Neural cell (in vitro differentiated cells): Measurements from ENCODE around the gene PRIMA1. TPM values are rescaled to one million over a fixed set of nuclear protein-coding genes. Genes with fewer than 3 reads are reported as not detected.

Experiments used
- H2AFZ ChIP-seq: fragments of 200-600, 300-800 bp; sonication (generic), shearing (Covaris generic); 2 replicates; pipeline ENCODE4 v1.6.0; 2014; ENCODE audit warnings: low read depth, mild to moderate bottlenecking, antibody characterized with exemption, low read length, moderate library complexity
- H3F3A ChIP-seq: fragments of 200-600 bp; shearing (Covaris generic); 2 replicates; pipeline ENCODE4 v1.6.1; 2016; ENCODE audit warnings: mild to moderate bottlenecking, moderate library complexity, mixed read lengths, antibody characterized with exemption, low read length; ENCODE audit not compliant: insufficient read depth, poor library complexity, severe bottlenecking
- H3K27ac ChIP-seq: fragments of 200-600, 300-800 bp; sonication (generic), shearing (Covaris generic); 2 replicates; pipeline ENCODE4 v1.5.1; 2014; ENCODE audit warnings: mild to moderate bottlenecking, low read length, moderate library complexity
- H3K27me3 ChIP-seq: fragments of 300-800, 200-600 bp; sonication (generic), shearing (Covaris generic); 2 replicates; pipeline ENCODE4 v1.6.0; 2014; ENCODE audit warnings: mild to moderate bottlenecking, low read depth, low read length, moderate library complexity; ENCODE audit not compliant: insufficient read depth
- H3K36me3 ChIP-seq: fragments of 300-800, 200-600 bp; sonication (generic), shearing (Covaris generic); 2 replicates; pipeline ENCODE4 v1.5.1; 2014; ENCODE audit warnings: mild to moderate bottlenecking, antibody characterized with exemption, low read length, moderate library complexity; ENCODE audit not compliant: insufficient read depth
- H3K4me2 ChIP-seq: fragments of 300-800, 200-600 bp; sonication (generic), shearing (Covaris generic); 2 replicates; pipeline ENCODE4 v1.6.0; 2014; ENCODE audit warnings: mild to moderate bottlenecking, low read length
- H3K4me3 ChIP-seq: fragments of 300-800, 200-600 bp; sonication (generic), shearing (Covaris generic); 2 replicates; pipeline ENCODE4 v1.5.1; 2014; ENCODE audit warnings: mild to moderate bottlenecking, low read length, moderate library complexity
- H3K79me2 ChIP-seq: fragments of 200-600 bp; shearing (Covaris generic); replicated peaks from 2 replicates; pipeline ENCODE4 v1.6.0; 2014; ENCODE audit warnings: mild to moderate bottlenecking, low read length, moderate library complexity; ENCODE audit not compliant: insufficient read depth
- H3K9ac ChIP-seq: fragments of 300-800, 200-600 bp; sonication (generic), shearing (Covaris generic); 2 replicates; pipeline ENCODE4 v1.6.1; 2016; ENCODE audit warnings: mild to moderate bottlenecking, low read length, mixed read lengths
- H3K9me2 ChIP-seq: fragments of 200-600 bp; shearing (Covaris generic); 2 replicates; pipeline ENCODE4 v1.6.1; 2016; ENCODE audit warnings: mild to moderate bottlenecking, low read length, mixed read lengths; ENCODE audit not compliant: insufficient read depth
- H3K9me3 ChIP-seq: fragments of 200-600, 300-800 bp; sonication (generic), shearing (Covaris generic); 2 replicates; pipeline ENCODE4 v1.6.1; 2016; ENCODE audit warnings: mild to moderate bottlenecking, mixed run types, low read length, moderate library complexity, mixed read lengths
- H4K20me1 ChIP-seq: fragments of 200-600 bp; shearing (Covaris generic); 2 replicates; pipeline ENCODE4 v1.6.1; 2016; ENCODE audit warnings: mild to moderate bottlenecking, mixed run types; ENCODE audit not compliant: insufficient read depth
- CTCF ChIP-seq: fragments of 450-650 bp; IDR thresholded peaks from 2 replicates; pipeline ENCODE4 v1.5.1; 2014; ENCODE audit warnings: antibody characterized with exemption, mild to moderate bottlenecking, moderate library complexity; ENCODE audit not compliant: poor library complexity, severe bottlenecking
- EP300 ChIP-seq: fragments of 450-650 bp; conservative IDR thresholded peaks from 2 replicates; pipeline ENCODE4 v1.6.1; 2014; ENCODE audit warnings: antibody characterized with exemption, mild to moderate bottlenecking, moderate library complexity; ENCODE audit not compliant: poor library complexity, severe bottlenecking
- EZH2 ChIP-seq: fragments of 200-600, 300-800 bp; shearing (Covaris generic), sonication (generic); IDR thresholded peaks from 2 replicates; pipeline ENCODE4 v1.6.1; 2014; ENCODE audit warnings: antibody characterized with exemption, low read length, borderline replicate concordance, mild to moderate bottlenecking; ENCODE audit not compliant: insufficient read depth, poor library complexity, severe bottlenecking
- MXI1 ChIP-seq: fragments of 450-650 bp; conservative IDR thresholded peaks from 2 replicates; pipeline ENCODE4 v1.6.1; 2014; ENCODE audit warnings: antibody characterized with exemption, mild to moderate bottlenecking; ENCODE audit not compliant: poor library complexity, severe bottlenecking
- POLR2AphosphoS5 ChIP-seq: IDR thresholded peaks from 2 replicates; pipeline ENCODE4 v1.6.1; 2012
- RAD21 ChIP-seq: fragments of 450-650 bp; conservative IDR thresholded peaks from 2 replicates; pipeline ENCODE4 v1.6.1; 2014; ENCODE audit warnings: antibody characterized with exemption, mild to moderate bottlenecking, moderate library complexity
- REST ChIP-seq: IDR thresholded peaks from 2 replicates; pipeline ENCODE4 v1.6.1; 2012; ENCODE audit warnings: borderline replicate concordance
- SMC3 ChIP-seq: fragments of 450-650 bp; conservative IDR thresholded peaks from 2 replicates; pipeline ENCODE4 v1.6.1; 2014; ENCODE audit warnings: antibody characterized with exemption, mild to moderate bottlenecking, moderate library complexity; ENCODE audit not compliant: poor library complexity
- TAF1 ChIP-seq: IDR thresholded peaks from 2 replicates; pipeline ENCODE4 v1.6.1; 2012; ENCODE audit warnings: low read depth
- polyA plus RNA-seq: library from polyadenylated mRNA; depleted of rRNA; stranded (reverse); fragments of >200 nt; gene quantifications from 2 replicates; pipeline ENCODE4 v1.2.3, GENCODE V29; 2014

Gene PRIMA1
- polyA plus RNA-seq, 1 donor from 2014 or later: not detected

- Histone ChIP-seq H3F3A (no peaks in the 10 kb centered on the region), H3K4me2 (no peak overlapping the region), H3K9me2 (no peaks in the 10 kb centered on the region), H3K79me2 (no peaks in the 10 kb centered on the region), H3K36me3 (no peaks in the 10 kb centered on the region), H4K20me1 (no peaks in the 10 kb centered on the region), H2AFZ (no peak overlapping the region), H3K9ac (no peak overlapping the region), H3K4me3 (no peak overlapping the region), H3K27ac (no peak overlapping the region), H3K9me3 (no peaks in the 10 kb centered on the region), H3K27me3 (no peaks in the 10 kb centered on the region)
- TF ChIP-seq EZH2 (no peak), RAD21 (no peak), EP300 (no peak), CTCF (no peak), TAF1 (no peak), MXI1 (no peak), SMC3 (no peak), REST (no peak), POLR2AphosphoS5 (no peak)
Measured at GRCh38 chr14:93772263-93772662, 16.0 kb downstream of the PRIMA1 start.

GRCh38 chr14:93765970-93766369 is 22.3 kb downstream of the PRIMA1 start:
- H3K4me3 ChIP-seq: no peak overlapping the region
- H3K9ac ChIP-seq: no peak overlapping the region
- no peak overlapping the region for H2AFZ ChIP-seq
- H3F3A ChIP-seq: no peaks in the 10 kb centered on the region
- H3K79me2 ChIP-seq: no peaks in the 10 kb centered on the region
- no peaks in the 10 kb centered on the region for H3K9me3 ChIP-seq
- no peaks in the 10 kb centered on the region for H3K9me2 ChIP-seq
- no peak overlapping the region for H3K4me2 ChIP-seq
- H4K20me1 ChIP-seq: no peaks in the 10 kb centered on the region
- no peaks in the 10 kb centered on the region for H3K36me3 ChIP-seq
- no peaks in the 10 kb centered on the region for H3K27me3 ChIP-seq
- no peak overlapping the region for H3K27ac ChIP-seq
- TF ChIP-seq REST (no peak), MXI1 (no peak), CTCF (no peak), SMC3 (no peak), EZH2 (no peak), EP300 (no peak), POLR2AphosphoS5 (no peak), RAD21 (no peak), TAF1 (no peak)
